ENCODE data around the gene DDIT4. TPM values are rescaled to one million over a fixed set of nuclear protein-coding genes. Genes with fewer than 3 reads are reported as not detected.

DDIT4 gene
- total and polyA plus RNA-seq, 9 of the 15 experiments (the other 6 are each of a cell fraction or from before 2014, with no cell fraction given): 8.2 to 675 (median 159) TPM

GRCh38 chr10:72254813-72255568, 18.7 kb upstream of the DDIT4 start (continued):
- TF ChIP-seq ZNF584 (CRISPR knock-in tag; IDR thresholded peaks at IDR 0.05; ENCODE audit: low read depth) (no peak; the same call in 1 of the 2 replicates), ZNF407 (IDR thresholded peaks at IDR 0.05; ENCODE audit: low read depth) (no peak), ZNF354B (CRISPR knock-in tag; IDR thresholded peaks at IDR 0.05) (no peak), PHF20 (IDR thresholded peaks at IDR 0.05; ENCODE audit: partially characterized antibody) (no peak), ZNF444 (CRISPR knock-in tag; IDR thresholded peaks at IDR 0.05) (no peak), ZNF134 (CRISPR knock-in tag; conservative IDR thresholded peaks at IDR 0.05) (0 out of 2 replicates have a peak, but pooled peaks have one; percentile 13), FOXM1 (IDR thresholded peaks at IDR 0.05; ENCODE audit: low read depth) (peak; percentile 50; the same call in 1 of the 2 replicates), FOXM1 (CRISPR knock-in tag; IDR thresholded peaks at IDR 0.05; ENCODE audit: low read depth) (0 out of 2 replicates have a peak, but pooled peaks have one; percentile 57)
- TF ChIP-seq, protein P1, sequence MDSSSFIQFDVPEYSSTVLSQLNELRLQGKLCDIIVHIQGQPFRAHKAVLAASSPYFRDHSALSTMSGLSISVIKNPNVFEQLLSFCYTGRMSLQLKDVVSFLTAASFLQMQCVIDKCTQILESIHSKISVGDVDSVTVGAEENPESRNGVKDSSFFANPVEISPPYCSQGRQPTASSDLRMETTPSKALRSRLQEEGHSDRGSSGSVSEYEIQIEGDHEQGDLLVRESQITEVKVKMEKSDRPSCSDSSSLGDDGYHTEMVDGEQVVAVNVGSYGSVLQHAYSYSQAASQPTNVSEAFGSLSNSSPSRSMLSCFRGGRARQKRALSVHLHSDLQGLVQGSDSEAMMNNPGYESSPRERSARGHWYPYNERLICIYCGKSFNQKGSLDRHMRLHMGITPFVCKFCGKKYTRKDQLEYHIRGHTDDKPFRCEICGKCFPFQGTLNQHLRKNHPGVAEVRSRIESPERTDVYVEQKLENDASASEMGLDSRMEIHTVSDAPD (CRISPR knock-in tag; IDR thresholded peaks at IDR 0.05): no peak
- TF ChIP-seq, protein P2, sequence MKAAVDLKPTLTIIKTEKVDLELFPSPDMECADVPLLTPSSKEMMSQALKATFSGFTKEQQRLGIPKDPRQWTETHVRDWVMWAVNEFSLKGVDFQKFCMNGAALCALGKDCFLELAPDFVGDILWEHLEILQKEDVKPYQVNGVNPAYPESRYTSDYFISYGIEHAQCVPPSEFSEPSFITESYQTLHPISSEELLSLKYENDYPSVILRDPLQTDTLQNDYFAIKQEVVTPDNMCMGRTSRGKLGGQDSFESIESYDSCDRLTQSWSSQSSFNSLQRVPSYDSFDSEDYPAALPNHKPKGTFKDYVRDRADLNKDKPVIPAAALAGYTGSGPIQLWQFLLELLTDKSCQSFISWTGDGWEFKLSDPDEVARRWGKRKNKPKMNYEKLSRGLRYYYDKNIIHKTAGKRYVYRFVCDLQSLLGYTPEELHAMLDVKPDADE (conservative IDR thresholded peaks at IDR 0.05; ENCODE audit: control insufficient read depth, low read depth, low read length): peak; percentile 54; the same call in 1 of the 2 replicates
- TF ChIP-seq, protein P3, sequence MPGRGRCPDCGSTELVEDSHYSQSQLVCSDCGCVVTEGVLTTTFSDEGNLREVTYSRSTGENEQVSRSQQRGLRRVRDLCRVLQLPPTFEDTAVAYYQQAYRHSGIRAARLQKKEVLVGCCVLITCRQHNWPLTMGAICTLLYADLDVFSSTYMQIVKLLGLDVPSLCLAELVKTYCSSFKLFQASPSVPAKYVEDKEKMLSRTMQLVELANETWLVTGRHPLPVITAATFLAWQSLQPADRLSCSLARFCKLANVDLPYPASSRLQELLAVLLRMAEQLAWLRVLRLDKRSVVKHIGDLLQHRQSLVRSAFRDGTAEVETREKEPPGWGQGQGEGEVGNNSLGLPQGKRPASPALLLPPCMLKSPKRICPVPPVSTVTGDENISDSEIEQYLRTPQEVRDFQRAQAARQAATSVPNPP (IDR thresholded peaks at IDR 0.05; ENCODE audit: borderline replicate concordance, insufficient read depth, insufficient read length): no peak
